ENCODE data around the gene HSPA4. TPM values are rescaled to one million over a fixed set of nuclear protein-coding genes. Genes with fewer than 3 reads are reported as not detected.

HSPA4 gene
- total RNA-seq, 2 donors from 2014 or later, result 51.1 to 73.5 TPM

DNA sequence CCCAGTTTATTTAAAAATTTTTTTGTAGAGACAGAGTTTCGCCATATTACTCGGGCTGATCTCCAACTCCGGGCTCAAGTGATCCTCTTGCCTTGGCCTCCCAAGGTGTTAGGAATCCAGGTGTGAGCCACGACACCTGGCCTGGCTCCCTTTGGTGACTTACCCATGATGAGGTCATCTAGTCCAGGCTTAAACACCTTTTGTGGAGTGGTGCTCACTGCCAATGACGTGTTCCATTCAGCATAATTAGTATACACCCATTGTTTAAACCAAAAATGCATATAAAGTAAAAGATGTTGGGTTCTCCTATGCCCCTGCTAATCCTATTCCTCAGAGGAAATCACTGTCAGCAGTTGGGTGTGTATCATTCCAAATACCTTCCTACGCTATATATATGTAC, 91.0 kb downstream of the HSPA4 start:
- Histone ChIP-seq H3K4me3 (no peak overlapping the region), H3K27ac (no peak overlapping the region), H3K4me1 (replicated peaks) (no peaks in the 10 kb centered on the region), H3K9me3 (no peaks in the 10 kb centered on the region), H3K36me3 (no peaks in the 10 kb centered on the region), H3K27me3 (replicated peaks; ENCODE audit: insufficient read depth) (no peaks in the 10 kb centered on the region)
- 96% methylated on average over 6 of the region's 6 CpGs for WGBS
- intact Hi-C loops (cut with DNase I), result no loop called here
- TF ChIP-seq POLR2A (IDR thresholded peaks at IDR 0.05) (no peak), POLR2AphosphoS5 (IDR thresholded peaks at IDR 0.05) (no peak)
- TF ChIP-seq, protein P1, sequence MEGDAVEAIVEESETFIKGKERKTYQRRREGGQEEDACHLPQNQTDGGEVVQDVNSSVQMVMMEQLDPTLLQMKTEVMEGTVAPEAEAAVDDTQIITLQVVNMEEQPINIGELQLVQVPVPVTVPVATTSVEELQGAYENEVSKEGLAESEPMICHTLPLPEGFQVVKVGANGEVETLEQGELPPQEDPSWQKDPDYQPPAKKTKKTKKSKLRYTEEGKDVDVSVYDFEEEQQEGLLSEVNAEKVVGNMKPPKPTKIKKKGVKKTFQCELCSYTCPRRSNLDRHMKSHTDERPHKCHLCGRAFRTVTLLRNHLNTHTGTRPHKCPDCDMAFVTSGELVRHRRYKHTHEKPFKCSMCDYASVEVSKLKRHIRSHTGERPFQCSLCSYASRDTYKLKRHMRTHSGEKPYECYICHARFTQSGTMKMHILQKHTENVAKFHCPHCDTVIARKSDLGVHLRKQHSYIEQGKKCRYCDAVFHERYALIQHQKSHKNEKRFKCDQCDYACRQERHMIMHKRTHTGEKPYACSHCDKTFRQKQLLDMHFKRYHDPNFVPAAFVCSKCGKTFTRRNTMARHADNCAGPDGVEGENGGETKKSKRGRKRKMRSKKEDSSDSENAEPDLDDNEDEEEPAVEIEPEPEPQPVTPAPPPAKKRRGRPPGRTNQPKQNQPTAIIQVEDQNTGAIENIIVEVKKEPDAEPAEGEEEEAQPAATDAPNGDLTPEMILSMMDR (IDR thresholded peaks at IDR 0.05), result no peak
- no peak for DNase-seq (ENCODE audit: low spot score)

- WGBS, result 88% methylated on average over 4 of the region's 4 CpGs
- no peaks in the 10 kb centered on the region for H3K4me1 ChIP-seq (replicated peaks)
- DNase-seq (ENCODE audit: low spot score), result no peak
- H3K4me3 ChIP-seq, result no peak overlapping the region
- TF ChIP-seq POLR2AphosphoS5 (IDR thresholded peaks at IDR 0.05) (no peak), POLR2A (IDR thresholded peaks at IDR 0.05) (no peak)
- TF ChIP-seq, protein P1 (IDR thresholded peaks at IDR 0.05), result no peak
- no peaks in the 10 kb centered on the region for H3K27me3 ChIP-seq (replicated peaks; ENCODE audit: insufficient read depth)
- no peak overlapping the region for H3K27ac ChIP-seq
- H3K36me3 ChIP-seq, result no peaks in the 10 kb centered on the region
- intact Hi-C loops (cut with DNase I), result no loop called here
- H3K9me3 ChIP-seq, result no peaks in the 10 kb centered on the region
Observed at GRCh38 chr5:133144245-133144981, 92.6 kb downstream of the HSPA4 start.

GRCh38 chr5:133145436-133146170, 93.8 kb downstream of the HSPA4 start:
- Histone ChIP-seq H3K27ac (no peak overlapping the region), H3K9me3 (no peaks in the 10 kb centered on the region), H3K36me3 (no peaks in the 10 kb centered on the region), H3K4me3 (no peak overlapping the region), H3K4me1 (replicated peaks) (no peaks in the 10 kb centered on the region), H3K27me3 (replicated peaks; ENCODE audit: insufficient read depth) (no peaks in the 10 kb centered on the region)
- DNase-seq (ENCODE audit: low spot score), result no peak
- TF ChIP-seq, protein P1 (IDR thresholded peaks at IDR 0.05), result no peak
- TF ChIP-seq POLR2AphosphoS5 (IDR thresholded peaks at IDR 0.05) (no peak), POLR2A (IDR thresholded peaks at IDR 0.05) (no peak)
- intact Hi-C loops (cut with DNase I), result no loop called here
- WGBS, result 83% methylated on average over 11 of the region's 11 CpGs

- WGBS, result 35% methylated on average over 6 of the region's 7 CpGs
- TF ChIP-seq POLR2A (IDR thresholded peaks at IDR 0.05) (no peak), POLR2AphosphoS5 (IDR thresholded peaks at IDR 0.05) (no peak)
- TF ChIP-seq, protein P1 (IDR thresholded peaks at IDR 0.05), result no peak
- no peak for DNase-seq (ENCODE audit: low spot score)
- H3K9me3 ChIP-seq, result no peaks in the 10 kb centered on the region
- no peaks in the 10 kb centered on the region for H3K36me3 ChIP-seq
- no peak overlapping the region for H3K27ac ChIP-seq
- no peaks in the 10 kb centered on the region for H3K27me3 ChIP-seq (replicated peaks; ENCODE audit: insufficient read depth)
- H3K4me1 ChIP-seq (replicated peaks), result no peaks in the 10 kb centered on the region
- intact Hi-C loops (cut with DNase I), result no loop called here
- H3K4me3 ChIP-seq, result no peak overlapping the region
Observed at GRCh38 chr5:133147411-133147810, 95.6 kb downstream of the HSPA4 start.

Measured in prostate gland (tissue), 2 donors.